Calu3 (cell line): ENCODE measurements around the gene ENG. TPM values are rescaled to one million over a fixed set of nuclear protein-coding genes. Genes with fewer than 3 reads are reported as not detected.

Source experiments
- BruUV-seq: library from RNA; stranded (reverse); fragments of 400-500 nt; replicated peaks from 2 replicates; lab custom pipeline; 2021; lab: Mats Ljungman, UMichigan
- CTCF ChIA-PET: fragments of 300-600 bp; sonication (Branson Sonifier 250); formaldehyde crosslinking; loops from one replicate; lab custom pipeline; 2022; ENCODE audit warnings: antibody characterized with exemption; lab: Charles Lee
- DNase-seq: peaks from one replicate; pipeline ENCODE4 v3.0.0; 2022
- H3K27ac Mint-ChIP-seq: one replicate; pipeline ENCODE4 v1.8.0; 2022; ENCODE audit warnings: mixed read lengths; ENCODE audit not compliant: unreplicated experiment
- H3K27me3 Mint-ChIP-seq: one replicate; pipeline ENCODE4 v1.8.0; 2022; ENCODE audit warnings: mixed read lengths; ENCODE audit not compliant: unreplicated experiment
- H3K36me3 Mint-ChIP-seq: one replicate; pipeline ENCODE4 v1.8.0; 2022; ENCODE audit warnings: mild to moderate bottlenecking, moderate library complexity, mixed read lengths; ENCODE audit not compliant: insufficient read depth, unreplicated experiment
- H3K4me1 Mint-ChIP-seq: one replicate; pipeline ENCODE4 v1.8.0; 2022; ENCODE audit warnings: mild to moderate bottlenecking, low read depth, mixed read lengths; ENCODE audit not compliant: unreplicated experiment
- H3K4me3 Mint-ChIP-seq: one replicate; pipeline ENCODE4 v1.8.0; 2022; ENCODE audit warnings: mild to moderate bottlenecking, low read depth, moderate library complexity, mixed read lengths; ENCODE audit not compliant: unreplicated experiment
- H3K9me3 Mint-ChIP-seq: one replicate; pipeline ENCODE4 v1.8.0; 2022; ENCODE audit warnings: low read depth, mixed read lengths; ENCODE audit not compliant: unreplicated experiment
- intact Hi-C: fragments of 100-400 bp; cut with micrococcal nuclease; formaldehyde crosslinking; loops from one replicate; pipeline ENCODE4 v1.10.0; 2022; ENCODE audit not compliant: unreplicated experiment
- total RNA-seq: library from RNA; stranded (reverse); gene quantifications from 2 replicates; pipeline ENCODE4 v1.2.3, GENCODE V29; 2022
- TF ChIP-seq, protein P1 (sequence below): fragments of 200-600 bp; IDR thresholded peaks from one replicate; pipeline ENCODE4 v1.8.0; 2022; ENCODE audit warnings: antibody characterized with exemption; ENCODE audit not compliant: unreplicated experiment

The ENG gene
- total RNA-seq, 1 experiment from 2014 or later: not detected

GRCh38 chr9:127860260-127860659 lies 5.8 kb upstream of the ENG start:
- H3K36me3 Mint-ChIP-seq: no peaks in the 10 kb centered on the region
- TF ChIP-seq, protein P1, sequence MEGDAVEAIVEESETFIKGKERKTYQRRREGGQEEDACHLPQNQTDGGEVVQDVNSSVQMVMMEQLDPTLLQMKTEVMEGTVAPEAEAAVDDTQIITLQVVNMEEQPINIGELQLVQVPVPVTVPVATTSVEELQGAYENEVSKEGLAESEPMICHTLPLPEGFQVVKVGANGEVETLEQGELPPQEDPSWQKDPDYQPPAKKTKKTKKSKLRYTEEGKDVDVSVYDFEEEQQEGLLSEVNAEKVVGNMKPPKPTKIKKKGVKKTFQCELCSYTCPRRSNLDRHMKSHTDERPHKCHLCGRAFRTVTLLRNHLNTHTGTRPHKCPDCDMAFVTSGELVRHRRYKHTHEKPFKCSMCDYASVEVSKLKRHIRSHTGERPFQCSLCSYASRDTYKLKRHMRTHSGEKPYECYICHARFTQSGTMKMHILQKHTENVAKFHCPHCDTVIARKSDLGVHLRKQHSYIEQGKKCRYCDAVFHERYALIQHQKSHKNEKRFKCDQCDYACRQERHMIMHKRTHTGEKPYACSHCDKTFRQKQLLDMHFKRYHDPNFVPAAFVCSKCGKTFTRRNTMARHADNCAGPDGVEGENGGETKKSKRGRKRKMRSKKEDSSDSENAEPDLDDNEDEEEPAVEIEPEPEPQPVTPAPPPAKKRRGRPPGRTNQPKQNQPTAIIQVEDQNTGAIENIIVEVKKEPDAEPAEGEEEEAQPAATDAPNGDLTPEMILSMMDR: no peak
- intact Hi-C loops: no loop called here
- BruUV-seq: no TSS peak
- no peak overlapping the region for H3K4me3 Mint-ChIP-seq
- no peak overlapping the region for H3K27ac Mint-ChIP-seq
- H3K27me3 Mint-ChIP-seq: no peaks in the 10 kb centered on the region
- CTCF ChIA-PET: no interaction called here
- no peak for DNase-seq
- no peaks in the 10 kb centered on the region for H3K9me3 Mint-ChIP-seq
- no peaks in the 10 kb centered on the region for H3K4me1 Mint-ChIP-seq

DNA sequence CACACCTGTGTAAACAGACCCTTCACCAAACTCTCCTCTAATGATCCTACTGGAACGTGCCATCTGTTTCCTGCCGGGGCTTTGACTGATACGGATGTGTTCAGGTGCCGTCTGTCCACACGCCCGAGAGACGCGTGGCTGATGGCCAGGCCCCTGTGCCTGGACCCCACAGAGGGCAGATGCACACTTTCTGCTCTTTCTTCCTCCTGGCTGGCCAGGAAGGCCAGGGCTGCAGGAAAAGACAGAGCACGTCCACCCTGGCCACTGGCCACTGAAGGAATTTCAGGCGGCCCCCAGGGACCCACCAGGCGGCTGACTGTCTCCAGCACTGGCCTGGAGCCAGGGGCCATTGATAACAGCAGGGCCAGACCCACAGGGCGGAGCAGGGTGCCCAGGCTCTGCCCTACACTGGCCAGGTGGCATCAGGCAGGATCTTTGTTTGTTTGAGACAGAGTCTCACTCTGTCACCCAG lies 3.6 kb upstream of the ENG start:
- H3K9me3 Mint-ChIP-seq: no peaks in the 10 kb centered on the region
- no peak overlapping the region for H3K27ac Mint-ChIP-seq
- BruUV-seq: no TSS peak

GRCh38 chr9:127857278-127857677 lies 2.8 kb upstream of the ENG start:
- DNase-seq: no peak
- no peaks in the 10 kb centered on the region for H3K9me3 Mint-ChIP-seq
- no peak overlapping the region for H3K4me3 Mint-ChIP-seq
- CTCF ChIA-PET: no interaction called here
- TF ChIP-seq, protein P1: no peak
- no peaks in the 10 kb centered on the region for H3K36me3 Mint-ChIP-seq
- intact Hi-C loops: no loop called here
- H3K27me3 Mint-ChIP-seq: no peaks in the 10 kb centered on the region
- no TSS peak for BruUV-seq
- no peaks in the 10 kb centered on the region for H3K4me1 Mint-ChIP-seq
- no peak overlapping the region for H3K27ac Mint-ChIP-seq

More for the DNA sequence above, 3.6 kb upstream of the ENG start:
- intact Hi-C loops: no loop called here
- Mint-ChIP-seq H3K4me1 (no peaks in the 10 kb centered on the region), H3K36me3 (no peaks in the 10 kb centered on the region), H3K27me3 (no peaks in the 10 kb centered on the region), H3K4me3 (no peak overlapping the region)
- TF ChIP-seq, protein P1: no peak
- CTCF ChIA-PET: no interaction called here
- no peak for DNase-seq

- Mint-ChIP-seq H3K27me3 (no peaks in the 10 kb centered on the region), H3K36me3 (no peaks in the 10 kb centered on the region), H3K4me1 (no peaks in the 10 kb centered on the region), H3K9me3 (no peaks in the 10 kb centered on the region), H3K4me3 (no peak overlapping the region), H3K27ac (no peak overlapping the region)
- CTCF ChIA-PET: no interaction called here
- TF ChIP-seq, protein P1: no peak
- no TSS peak for BruUV-seq
- no peak for DNase-seq
- intact Hi-C loops: no loop called here
Observed at GRCh38 chr9:127856729-127857116, 2.3 kb upstream of the ENG start.
